Activated CD4-positive, alpha-beta T cell treated with anti-CD3 and anti-CD28 coated beads for 4 hours (primary cell): ENCODE results near the gene RGS10.

Experiments used
- DNase-seq, 2 donors: peaks; one replicate each; pipeline ENCODE4 v3.0.0-alpha.2; 2020

The RGS10 gene

GRCh38 chr10:119517235-119518141 is 25.0 kb downstream of the RGS10 start:
- peak; percentile 38 to 52 for DNase-seq

- peak; percentile 53 to 54 for DNase-seq
These were observed 25.9 kb downstream of the RGS10 start for GRCh38 chr10:119516381-119517234.

GRCh38 chr10:119515511-119516045 is 26.9 kb downstream of the RGS10 start:
- DNase-seq = no peak

- DNase-seq = no peak
These were observed 27.7 kb downstream of the RGS10 start for GRCh38 chr10:119514819-119515218.

- DNase-seq = no peak
These were observed 30.5 kb downstream of the RGS10 start for GRCh38 chr10:119511828-119512515.

GRCh38 chr10:119509909-119510451 is 32.5 kb downstream of the RGS10 start:
- DNase-seq = no peak

- no peak for DNase-seq
These were observed 35.4 kb downstream of the RGS10 start for GRCh38 chr10:119507115-119507514.

- DNase-seq = no peak
These were observed 36.8 kb downstream of the RGS10 start for GRCh38 chr10:119505588-119506315.

GRCh38 chr10:119505131-119505551 is 37.4 kb downstream of the RGS10 start:
- DNase-seq = no peak

- DNase-seq = no peak
These were observed 37.9 kb downstream of the RGS10 start for GRCh38 chr10:119504651-119505050.

GRCh38 chr10:119503821-119504220 is 38.7 kb downstream of the RGS10 start:
- DNase-seq = no peak

GRCh38 chr10:119502618-119503155 is 39.8 kb downstream of the RGS10 start:
- peak in 1 of 2 donors; percentile 25 for DNase-seq

GRCh38 chr10:119502209-119502608 is 40.3 kb downstream of the RGS10 start:
- DNase-seq = peak; percentile 68 to 86

- peak in 1 of 2 donors; percentile 23 for DNase-seq
These were observed 40.8 kb downstream of the RGS10 start for GRCh38 chr10:119501690-119502089.

GRCh38 chr10:119500821-119501220 is 41.7 kb downstream of the RGS10 start:
- DNase-seq = no peak

GRCh38 chr10:119500123-119500795 is 42.3 kb downstream of the RGS10 start:
- DNase-seq = no peak

GRCh38 chr10:119499677-119500002 is 42.9 kb downstream of the RGS10 start:
- DNase-seq = no peak

- no peak for DNase-seq
These were observed 43.4 kb downstream of the RGS10 start for GRCh38 chr10:119498889-119499676.

GRCh38 chr10:119497243-119497642 is 45.3 kb downstream of the RGS10 start:
- DNase-seq = no peak

- peak in 1 of 2 donors; percentile 26 for DNase-seq
These were observed 46.2 kb downstream of the RGS10 start for GRCh38 chr10:119496273-119496672.
